Embryonic facial prominence (tissue), 1 donor: ENCODE results near the gene SMIM7.

Experiments
- DNase-seq: peaks from one replicate; pipeline ENCODE4 v3.0.0-alpha.2; 2016; ENCODE audit errors: extremely low spot score

Gene SMIM7

GRCh38 chr19:16621165-16621800 lies 38.7 kb downstream of the SMIM7 start:
- DNase-seq, result no peak

- no peak for DNase-seq
Observed at GRCh38 chr19:16620584-16620983, 39.4 kb downstream of the SMIM7 start.

GRCh38 chr19:16620018-16620417 lies 39.9 kb downstream of the SMIM7 start:
- no peak for DNase-seq

GRCh38 chr19:16619457-16619856 lies 40.5 kb downstream of the SMIM7 start:
- DNase-seq, result no peak

- no peak for DNase-seq
Observed at GRCh38 chr19:16618248-16618647, 41.7 kb downstream of the SMIM7 start.

GRCh38 chr19:16615808-16616207 lies 44.1 kb downstream of the SMIM7 start:
- no peak for DNase-seq

GRCh38 chr19:16614941-16615340 lies 45.0 kb downstream of the SMIM7 start:
- DNase-seq, result no peak

- DNase-seq, result no peak
Observed at GRCh38 chr19:16613841-16614240, 46.1 kb downstream of the SMIM7 start.

GRCh38 chr19:16612636-16613035 lies 47.3 kb downstream of the SMIM7 start:
- no peak for DNase-seq

- no peak for DNase-seq
Observed at GRCh38 chr19:16611121-16611520, 48.8 kb downstream of the SMIM7 start.

GRCh38 chr19:16609511-16610200 lies 50.3 kb downstream of the SMIM7 start:
- DNase-seq, result no peak

- DNase-seq, result no peak
Observed at GRCh38 chr19:16608290-16608739, 51.6 kb downstream of the SMIM7 start.

- no peak for DNase-seq
Observed at GRCh38 chr19:16607819-16608218, 52.1 kb downstream of the SMIM7 start.

GRCh38 chr19:16605553-16605994 lies 54.4 kb downstream of the SMIM7 start:
- DNase-seq, result no peak

- DNase-seq, result no peak
Observed at GRCh38 chr19:16605115-16605514, 54.8 kb downstream of the SMIM7 start.

GRCh38 chr19:16604615-16605014 lies 55.3 kb downstream of the SMIM7 start:
- DNase-seq, result no peak

- DNase-seq, result no peak
Observed at GRCh38 chr19:16603090-16603489, 56.9 kb downstream of the SMIM7 start.

- DNase-seq, result no peak
Observed at GRCh38 chr19:16601378-16602052, 58.4 kb downstream of the SMIM7 start.

- DNase-seq, result no peak
Observed at GRCh38 chr19:16600824-16601223, 59.1 kb downstream of the SMIM7 start.

- no peak for DNase-seq
Observed at GRCh38 chr19:16599655-16600346, 60.1 kb downstream of the SMIM7 start.

GRCh38 chr19:16598848-16599247 lies 61.1 kb downstream of the SMIM7 start:
- no peak for DNase-seq

- no peak for DNase-seq
Observed at GRCh38 chr19:16596399-16596798, 63.5 kb downstream of the SMIM7 start.
